ENCODE measurements around the gene DDX23.

Gene DDX23

DNA sequence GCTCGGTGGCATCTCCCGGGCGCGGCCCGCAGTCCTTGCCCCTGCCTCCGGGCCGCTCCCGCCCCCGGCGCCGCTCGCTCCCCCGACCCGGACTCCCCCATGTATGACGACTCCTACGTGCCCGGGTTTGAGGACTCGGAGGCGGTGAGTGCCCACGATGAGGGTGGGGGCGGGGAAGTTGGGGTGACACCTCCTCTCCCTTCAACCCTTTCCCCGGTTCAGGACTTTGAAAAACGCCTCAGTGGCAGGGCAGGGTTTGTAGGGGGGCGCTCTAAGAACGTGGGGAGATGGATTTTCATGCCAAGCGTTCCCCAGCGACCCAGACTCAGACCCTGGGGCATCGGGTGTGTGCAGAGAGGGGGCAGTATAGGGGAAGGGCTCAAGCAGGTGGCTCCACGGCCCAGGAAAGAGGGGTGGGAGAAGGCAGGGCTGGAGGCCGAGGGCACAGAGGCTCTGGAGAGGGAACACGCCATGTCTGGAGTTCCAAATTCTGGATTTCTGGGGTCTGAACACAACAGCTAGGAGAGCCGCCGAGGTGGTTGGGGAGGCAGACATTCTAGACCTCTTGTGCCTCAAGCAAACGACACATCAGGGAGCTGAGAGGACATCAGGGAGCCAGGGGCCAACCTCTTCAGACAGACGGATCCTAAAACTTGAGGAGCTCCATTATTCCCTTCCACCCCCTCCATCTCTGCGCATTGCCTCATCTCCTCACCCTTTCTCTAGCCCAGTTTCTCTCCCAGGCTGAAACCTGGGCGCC lies 33.0 kb downstream of the DDX23 start:
- no peaks in the 10 kb centered on the region for H3K36me3 Mint-ChIP-seq

DNA sequence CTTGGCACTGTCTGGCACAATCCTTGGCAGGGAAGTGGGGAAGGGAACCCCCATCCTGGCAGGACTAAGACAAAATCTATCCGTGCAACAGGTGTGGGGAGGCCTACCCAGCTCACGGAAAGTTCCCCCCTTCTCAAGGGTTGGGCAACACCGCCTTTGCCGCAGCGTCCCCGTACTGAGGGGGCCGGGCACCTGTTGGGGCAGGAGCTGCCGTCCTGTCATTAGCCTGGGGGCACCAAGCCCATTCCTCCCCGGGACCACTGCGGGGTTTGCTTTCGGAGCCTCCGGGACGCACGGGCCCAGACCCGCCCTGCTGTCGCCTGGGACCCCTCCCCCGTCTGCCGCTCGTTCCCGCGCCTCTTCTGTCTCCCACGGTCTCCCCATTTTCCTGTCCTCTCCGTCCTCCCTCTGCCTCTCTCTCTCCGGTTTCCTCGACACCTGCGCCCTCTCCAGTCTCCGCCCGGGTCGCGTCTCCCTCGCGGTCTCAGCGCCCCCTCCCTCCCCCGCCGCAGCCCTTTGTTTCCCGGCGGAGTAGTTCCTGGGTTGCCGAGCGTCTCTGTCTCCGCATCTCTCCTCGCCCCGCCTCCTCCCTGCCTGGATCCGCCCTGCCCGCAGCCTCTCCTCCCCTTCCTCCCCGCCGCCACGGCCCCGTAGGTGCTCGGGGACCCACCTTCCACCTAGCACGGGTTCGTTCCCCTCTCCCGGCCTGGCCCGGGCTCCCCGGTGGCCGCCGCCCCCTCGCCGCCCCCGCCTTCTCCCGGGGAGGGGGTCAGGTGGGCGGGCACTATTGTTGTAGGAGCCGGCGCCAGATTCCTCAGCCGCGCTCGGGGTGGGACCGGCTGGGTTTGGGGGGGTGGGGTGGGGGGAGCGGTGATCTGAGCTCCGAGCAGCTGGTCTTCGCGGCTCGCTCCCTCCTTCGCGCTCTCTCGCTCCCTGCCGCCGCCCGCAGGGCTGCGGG lies 33.8 kb downstream of the DDX23 start, which contains the start of gene CACNB3:
Gene CACNB3 (plus strand): TSS at position 624 of the 958 bp plus-strand sequence. CDS start 434 bp downstream, outside the sequence.
- Mint-ChIP-seq H3K4me1 (peaks cover 25% of the 10 kb centered on the region), H3K27ac (peak within 1 kb of the TSS; percentile 55), H3K4me3 (peak within 1 kb of the TSS; percentile 82), H3K36me3 (no peaks in the 10 kb centered on the region), H3K27me3 (peaks cover 3% of the 10 kb centered on the region), H3K9me3 (no peaks in the 10 kb centered on the region)

More for the DNA sequence above, 33.0 kb downstream of the DDX23 start:
- H3K9me3 Mint-ChIP-seq: no peaks in the 10 kb centered on the region
- peak overlapping the region; percentile 55 for H3K27ac Mint-ChIP-seq
- H3K4me1 Mint-ChIP-seq: peaks cover 20% of the 10 kb centered on the region
- peaks cover 3% of the 10 kb centered on the region for H3K27me3 Mint-ChIP-seq
- H3K4me3 Mint-ChIP-seq: peak overlapping the region; percentile 81

GRCh38 chr12:48816143-48816854 lies 35.7 kb downstream of the DDX23 start:
- Mint-ChIP-seq H3K27me3 (peaks cover 3% of the 10 kb centered on the region), H3K4me1 (peaks cover 25% of the 10 kb centered on the region), H3K4me3 (peak overlapping the region; percentile 82), H3K36me3 (no peaks in the 10 kb centered on the region), H3K27ac (no peak overlapping the region), H3K9me3 (no peaks in the 10 kb centered on the region)

- H3K4me3 Mint-ChIP-seq: peak overlapping the region; percentile 82
- no peaks in the 10 kb centered on the region for H3K36me3 Mint-ChIP-seq
- H3K27me3 Mint-ChIP-seq: peaks cover 3% of the 10 kb centered on the region
- H3K4me1 Mint-ChIP-seq: peaks cover 25% of the 10 kb centered on the region
- no peaks in the 10 kb centered on the region for H3K9me3 Mint-ChIP-seq
- H3K27ac Mint-ChIP-seq: no peak overlapping the region
Observed at GRCh38 chr12:48815126-48816110, 36.5 kb downstream of the DDX23 start.

GRCh38 chr12:48814262-48815125 lies 37.5 kb downstream of the DDX23 start:
- H3K36me3 Mint-ChIP-seq: no peaks in the 10 kb centered on the region
- no peak overlapping the region for H3K27ac Mint-ChIP-seq
- H3K27me3 Mint-ChIP-seq: peaks cover 3% of the 10 kb centered on the region
- H3K4me3 Mint-ChIP-seq: peak overlapping the region; percentile 82
- peaks cover 25% of the 10 kb centered on the region for H3K4me1 Mint-ChIP-seq
- no peaks in the 10 kb centered on the region for H3K9me3 Mint-ChIP-seq

- Mint-ChIP-seq H3K9me3 (no peaks in the 10 kb centered on the region), H3K27ac (no peak overlapping the region), H3K4me3 (peak overlapping the region; percentile 82), H3K27me3 (peaks cover 3% of the 10 kb centered on the region), H3K36me3 (no peaks in the 10 kb centered on the region), H3K4me1 (peaks cover 18% of the 10 kb centered on the region)
Observed at GRCh38 chr12:48813465-48814261, 38.3 kb downstream of the DDX23 start.

DNA sequence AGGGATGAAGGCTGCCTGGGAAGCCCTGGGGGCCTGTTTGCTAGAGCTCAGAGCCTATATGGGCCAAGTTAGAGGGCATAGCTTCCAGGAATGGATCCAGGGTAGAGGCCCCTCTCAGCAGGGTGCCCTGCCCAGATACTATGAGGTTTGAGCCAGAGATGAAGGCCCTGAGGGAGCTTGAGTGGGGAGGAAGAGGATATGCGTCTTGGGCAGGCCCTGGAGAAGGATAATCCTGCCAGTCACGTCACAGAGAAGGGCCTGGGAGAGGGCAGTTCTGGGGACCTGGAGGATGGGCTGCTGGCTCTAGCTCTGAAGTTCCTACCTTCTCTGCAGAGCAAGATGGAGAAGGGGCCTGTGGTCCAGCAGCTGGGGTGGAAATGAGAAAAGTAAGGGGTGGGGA lies 39.6 kb downstream of the DDX23 start:
- Mint-ChIP-seq H3K9me3 (no peaks in the 10 kb centered on the region), H3K27me3 (peaks cover 3% of the 10 kb centered on the region), H3K4me3 (peak overlapping the region; percentile 56), H3K4me1 (peaks cover 18% of the 10 kb centered on the region), H3K27ac (no peak overlapping the region), H3K36me3 (no peaks in the 10 kb centered on the region)

DNA sequence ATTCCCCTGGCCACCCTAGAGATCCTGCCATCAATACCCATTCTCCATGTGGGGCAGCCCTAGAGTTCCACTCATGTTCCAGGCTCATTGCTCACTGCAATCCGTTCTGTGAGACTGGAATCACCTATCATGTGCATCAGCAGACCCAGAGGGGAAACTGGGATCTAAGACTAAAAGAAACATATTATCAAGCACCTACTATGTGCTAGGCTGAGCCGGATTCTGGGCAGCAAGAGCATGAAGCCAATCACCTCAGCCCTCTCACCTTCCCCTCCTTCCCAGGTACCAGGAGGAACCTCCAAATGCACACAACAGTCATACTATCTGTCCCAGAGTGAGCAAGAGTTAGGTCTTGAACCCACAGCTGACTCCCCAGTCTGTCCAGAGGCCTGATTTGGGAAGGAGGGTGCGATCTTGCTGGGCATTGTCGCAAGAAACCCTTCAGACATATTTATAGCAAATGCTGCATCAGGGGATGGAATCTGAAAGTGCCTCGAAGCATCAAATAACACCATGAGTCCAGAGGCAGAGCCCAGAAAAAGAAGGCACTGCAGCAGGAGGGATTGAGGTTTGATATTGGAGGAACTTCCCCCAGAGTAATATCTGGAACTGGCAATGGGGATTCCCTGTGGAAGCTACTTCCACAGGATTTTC lies 40.4 kb downstream of the DDX23 start:
- peak overlapping the region; percentile 56 for H3K4me3 Mint-ChIP-seq
- peaks cover 10% of the 10 kb centered on the region for H3K4me1 Mint-ChIP-seq
- no peak overlapping the region for H3K27ac Mint-ChIP-seq
- no peaks in the 10 kb centered on the region for H3K9me3 Mint-ChIP-seq
- peaks cover 3% of the 10 kb centered on the region for H3K27me3 Mint-ChIP-seq
- no peaks in the 10 kb centered on the region for H3K36me3 Mint-ChIP-seq

GRCh38 chr12:48810903-48811431 lies 41.0 kb downstream of the DDX23 start:
- H3K36me3 Mint-ChIP-seq: no peaks in the 10 kb centered on the region
- no peak overlapping the region for H3K4me3 Mint-ChIP-seq
- no peak overlapping the region for H3K27ac Mint-ChIP-seq
- H3K4me1 Mint-ChIP-seq: peaks cover 4% of the 10 kb centered on the region
- no peaks in the 10 kb centered on the region for H3K9me3 Mint-ChIP-seq
- no peaks in the 10 kb centered on the region for H3K27me3 Mint-ChIP-seq

- H3K4me1 Mint-ChIP-seq: peaks cover 5% of the 10 kb centered on the region
- no peaks in the 10 kb centered on the region for H3K9me3 Mint-ChIP-seq
- no peaks in the 10 kb centered on the region for H3K27me3 Mint-ChIP-seq
- H3K36me3 Mint-ChIP-seq: no peaks in the 10 kb centered on the region
- no peak overlapping the region for H3K4me3 Mint-ChIP-seq
- H3K27ac Mint-ChIP-seq: no peak overlapping the region
Observed at GRCh38 chr12:48807981-48808380, 44.0 kb downstream of the DDX23 start.

- Mint-ChIP-seq H3K27ac (no peak overlapping the region), H3K9me3 (no peaks in the 10 kb centered on the region), H3K4me3 (no peak overlapping the region), H3K27me3 (no peaks in the 10 kb centered on the region), H3K4me1 (peaks cover 5% of the 10 kb centered on the region), H3K36me3 (no peaks in the 10 kb centered on the region)
Observed at GRCh38 chr12:48803675-48804074, 48.3 kb downstream of the DDX23 start.

- no peaks in the 10 kb centered on the region for H3K9me3 Mint-ChIP-seq
- H3K36me3 Mint-ChIP-seq: no peaks in the 10 kb centered on the region
- no peak overlapping the region for H3K4me3 Mint-ChIP-seq
- H3K27ac Mint-ChIP-seq: no peak overlapping the region
- no peaks in the 10 kb centered on the region for H3K27me3 Mint-ChIP-seq
- H3K4me1 Mint-ChIP-seq: peaks cover 6% of the 10 kb centered on the region
Observed at GRCh38 chr12:48800971-48801370, 51.0 kb downstream of the DDX23 start.
